ENCODE results near the gene ENAH. TPM values are rescaled to one million over a fixed set of nuclear protein-coding genes. Genes with fewer than 3 reads are reported as not detected.

The ENAH gene
- total RNA-seq, 4 donors from 2014 or later: 18.7 to 60.7 (median 30.5) TPM

DNA sequence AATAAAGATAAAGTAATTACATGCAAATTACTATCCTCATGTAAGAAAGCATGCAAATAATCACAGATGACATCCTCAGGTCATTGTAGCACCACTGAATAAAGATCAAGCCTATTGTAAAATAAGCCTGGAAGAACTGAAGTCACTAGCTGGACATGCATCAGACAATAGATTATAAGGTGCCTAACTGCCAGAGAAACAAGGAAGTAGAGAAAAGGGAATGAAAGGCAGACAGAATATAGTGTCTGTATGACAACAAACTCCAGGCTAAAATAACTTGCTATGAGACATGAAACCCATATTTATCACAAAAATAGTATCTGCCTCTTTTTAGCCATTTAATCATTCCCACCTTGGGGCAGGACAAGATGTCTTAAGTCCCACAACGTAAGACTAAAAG is 108.7 kb downstream of the ENAH start:
- DNase-seq (ENCODE audit: low spot score): no peak
- TF ChIP-seq, protein P1, sequence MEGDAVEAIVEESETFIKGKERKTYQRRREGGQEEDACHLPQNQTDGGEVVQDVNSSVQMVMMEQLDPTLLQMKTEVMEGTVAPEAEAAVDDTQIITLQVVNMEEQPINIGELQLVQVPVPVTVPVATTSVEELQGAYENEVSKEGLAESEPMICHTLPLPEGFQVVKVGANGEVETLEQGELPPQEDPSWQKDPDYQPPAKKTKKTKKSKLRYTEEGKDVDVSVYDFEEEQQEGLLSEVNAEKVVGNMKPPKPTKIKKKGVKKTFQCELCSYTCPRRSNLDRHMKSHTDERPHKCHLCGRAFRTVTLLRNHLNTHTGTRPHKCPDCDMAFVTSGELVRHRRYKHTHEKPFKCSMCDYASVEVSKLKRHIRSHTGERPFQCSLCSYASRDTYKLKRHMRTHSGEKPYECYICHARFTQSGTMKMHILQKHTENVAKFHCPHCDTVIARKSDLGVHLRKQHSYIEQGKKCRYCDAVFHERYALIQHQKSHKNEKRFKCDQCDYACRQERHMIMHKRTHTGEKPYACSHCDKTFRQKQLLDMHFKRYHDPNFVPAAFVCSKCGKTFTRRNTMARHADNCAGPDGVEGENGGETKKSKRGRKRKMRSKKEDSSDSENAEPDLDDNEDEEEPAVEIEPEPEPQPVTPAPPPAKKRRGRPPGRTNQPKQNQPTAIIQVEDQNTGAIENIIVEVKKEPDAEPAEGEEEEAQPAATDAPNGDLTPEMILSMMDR (IDR thresholded peaks at IDR 0.05): no peak
- no peak for ATAC-seq (ENCODE audit: low FRiP score)

- ATAC-seq (ENCODE audit: low FRiP score) (no peak), DNase-seq (ENCODE audit: low spot score) (no peak)
- TF ChIP-seq, protein P1 (IDR thresholded peaks at IDR 0.05): no peak
Measured at GRCh38 chr1:225543350-225543749, 109.6 kb downstream of the ENAH start.

DNA sequence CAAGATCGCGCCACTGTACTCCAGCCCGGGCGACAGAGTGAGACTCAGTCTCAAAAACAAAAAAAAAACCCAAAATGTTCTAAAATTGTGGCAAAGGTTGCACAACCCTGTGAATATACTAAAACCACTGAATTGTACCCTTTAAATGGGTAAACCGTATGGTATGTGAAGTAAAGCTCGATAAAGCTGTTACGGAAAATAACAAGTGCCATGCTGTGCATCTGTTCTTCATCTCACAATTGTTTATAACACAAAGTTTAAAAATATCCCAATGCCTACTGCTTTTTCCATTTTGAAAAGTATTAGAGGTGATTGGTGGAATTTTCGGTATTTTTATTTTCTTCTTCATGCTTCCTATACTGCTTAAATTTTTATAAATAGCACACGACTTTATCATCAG is 111.5 kb downstream of the ENAH start:
- ATAC-seq (ENCODE audit: low FRiP score) (no peak), DNase-seq (ENCODE audit: low spot score) (no peak)
- TF ChIP-seq, protein P1 (IDR thresholded peaks at IDR 0.05): no peak

GRCh38 chr1:225539575-225539974 is 113.3 kb downstream of the ENAH start:
- TF ChIP-seq, protein P1 (IDR thresholded peaks at IDR 0.05): no peak
- ATAC-seq (ENCODE audit: low FRiP score): no peak
- no peak for DNase-seq (ENCODE audit: low spot score)

GRCh38 chr1:225539069-225539468 is 113.9 kb downstream of the ENAH start:
- DNase-seq (ENCODE audit: low spot score): no peak

DNA sequence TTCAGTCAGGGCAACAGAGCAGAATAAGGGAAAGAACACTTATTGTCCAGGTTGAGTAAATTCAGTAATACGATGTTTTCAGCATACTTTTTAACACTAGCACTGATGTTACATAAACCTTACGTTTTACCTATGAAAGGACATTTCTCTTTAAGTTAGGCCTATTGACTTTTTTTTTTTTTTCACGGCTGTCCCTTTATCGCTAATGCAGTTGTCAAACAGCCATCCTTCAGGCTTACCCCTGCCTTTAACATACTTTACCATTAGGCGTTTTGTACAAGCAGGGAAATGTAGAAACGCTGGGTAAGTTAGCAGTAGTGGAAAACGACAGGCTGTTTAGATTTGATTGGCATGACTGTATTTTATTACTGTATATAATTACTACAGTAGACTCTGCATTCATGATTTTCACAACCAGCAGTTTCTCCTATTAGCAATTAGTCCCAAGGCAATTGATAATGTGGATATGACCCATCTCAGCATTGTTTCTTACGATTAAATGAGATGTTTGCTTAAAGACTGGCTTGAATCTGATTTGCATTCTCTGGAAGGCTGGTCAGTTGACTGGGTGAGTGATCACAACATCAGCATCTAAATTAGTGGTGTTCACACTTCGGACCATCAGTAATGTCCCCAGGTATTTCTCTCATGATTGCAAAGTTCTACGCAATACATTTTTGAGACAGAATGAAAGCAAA is 115.2 kb downstream of the ENAH start:
- TF ChIP-seq, protein P1 (IDR thresholded peaks at IDR 0.05): no peak
- DNase-seq (ENCODE audit: low spot score) (no peak), ATAC-seq (ENCODE audit: low FRiP score) (no peak)

More at GRCh38 chr1:225539069-225539468, 113.9 kb downstream of the ENAH start:
- no peak for ATAC-seq (ENCODE audit: low FRiP score)
- TF ChIP-seq, protein P1 (IDR thresholded peaks at IDR 0.05): no peak

- no peak for DNase-seq (ENCODE audit: low spot score)
- ATAC-seq (ENCODE audit: low FRiP score): no peak
- TF ChIP-seq, protein P1 (IDR thresholded peaks at IDR 0.05): no peak
Measured at GRCh38 chr1:225535280-225535679, 117.6 kb downstream of the ENAH start.
